Measurements from ENCODE around the gene SERGEF.

SERGEF gene

DNA sequence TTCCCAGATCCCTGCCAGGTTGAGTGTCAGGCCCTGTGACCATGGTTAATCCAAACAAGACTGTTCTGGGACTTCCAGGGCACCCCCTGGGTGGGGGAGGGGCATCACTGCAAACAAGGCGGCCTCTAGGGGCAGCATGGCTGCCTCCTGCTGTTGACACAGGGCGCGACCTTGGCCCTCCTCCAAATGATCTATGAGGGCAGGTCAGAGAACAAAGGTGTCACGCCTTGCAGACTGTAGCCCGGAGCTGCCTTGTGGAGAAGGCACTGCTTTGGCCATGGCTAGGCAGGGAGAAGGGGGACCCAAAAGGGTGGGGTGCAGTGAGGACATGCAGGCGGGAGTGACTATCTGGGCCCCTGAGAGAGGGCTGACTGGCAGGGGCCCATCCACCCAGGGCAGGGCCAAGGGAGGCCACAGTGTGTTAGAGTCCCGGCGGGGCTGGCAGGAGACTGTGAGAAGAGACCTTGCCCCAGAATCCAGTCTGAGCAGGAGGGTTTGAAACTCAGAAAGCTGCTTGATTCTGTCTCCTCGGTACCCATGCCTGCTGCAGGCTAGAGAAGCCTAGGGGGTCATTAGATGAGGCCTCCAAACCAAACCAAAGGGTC is 242.7 kb downstream of the SERGEF start:
- DNase-seq (ENCODE audit: low spot score): peak; percentile 62

DNA sequence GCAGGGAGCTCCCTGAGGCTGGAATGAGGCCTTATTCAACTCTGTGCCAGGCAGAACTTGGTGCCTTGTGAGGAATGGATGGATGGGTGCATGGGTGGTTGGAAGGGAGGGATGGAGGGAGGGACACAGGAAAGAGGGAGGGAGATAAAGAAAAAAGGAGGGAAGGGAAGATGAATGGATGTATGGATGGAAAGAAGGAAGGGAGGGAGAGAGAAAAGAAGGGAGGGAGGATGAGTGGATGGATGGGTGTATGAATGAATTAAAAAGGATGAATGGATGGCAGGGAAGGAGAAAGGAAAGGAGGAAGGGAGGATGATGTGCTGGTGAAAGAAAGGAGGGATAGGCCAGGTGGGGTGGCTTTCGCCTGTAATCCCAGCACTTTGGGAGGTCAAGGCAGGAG is 243.6 kb downstream of the SERGEF start:
- no peak for DNase-seq (ENCODE audit: low spot score)

DNA sequence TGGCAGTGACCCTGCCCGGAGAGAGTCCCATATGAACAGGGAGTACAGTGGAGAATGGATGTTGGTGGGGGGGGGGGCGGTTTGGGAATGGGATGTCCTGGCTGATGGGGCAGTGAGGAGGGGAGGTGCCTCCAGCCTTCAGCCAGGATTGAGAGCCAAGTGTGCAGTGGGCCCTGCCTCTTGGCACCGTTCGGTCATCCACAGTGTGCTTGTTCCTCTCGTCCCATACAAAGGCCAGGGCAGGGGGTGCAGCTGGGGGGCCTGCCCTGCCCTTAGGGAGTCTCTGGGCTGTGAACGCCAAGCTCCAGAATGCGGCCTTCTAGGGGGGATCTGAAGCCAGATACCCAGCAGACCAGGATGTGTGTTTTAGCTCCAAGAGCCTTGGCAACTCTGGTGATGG is 244.3 kb downstream of the SERGEF start:
- no peak for DNase-seq (ENCODE audit: low spot score)

DNA sequence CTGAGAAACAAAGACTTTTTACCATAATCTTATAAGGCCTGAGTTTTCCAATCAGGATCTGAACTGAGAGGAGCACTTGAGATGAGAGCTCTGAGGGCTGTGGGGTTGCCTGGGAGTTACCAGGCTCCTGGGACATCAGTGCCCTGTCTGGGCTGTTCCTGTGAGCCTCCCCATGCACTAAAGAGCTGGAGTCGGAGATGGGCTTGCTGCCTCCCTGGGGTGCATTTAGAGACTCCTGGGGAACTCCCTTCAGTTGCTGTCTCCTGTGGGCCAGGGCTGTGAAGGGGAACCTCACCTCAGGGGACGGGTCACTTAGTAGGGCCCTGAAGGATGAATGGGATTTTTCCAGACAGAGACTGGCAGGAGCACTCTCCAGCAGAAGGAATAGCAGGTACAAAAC is 244.9 kb downstream of the SERGEF start:
- no peak for DNase-seq (ENCODE audit: low spot score)

DNA sequence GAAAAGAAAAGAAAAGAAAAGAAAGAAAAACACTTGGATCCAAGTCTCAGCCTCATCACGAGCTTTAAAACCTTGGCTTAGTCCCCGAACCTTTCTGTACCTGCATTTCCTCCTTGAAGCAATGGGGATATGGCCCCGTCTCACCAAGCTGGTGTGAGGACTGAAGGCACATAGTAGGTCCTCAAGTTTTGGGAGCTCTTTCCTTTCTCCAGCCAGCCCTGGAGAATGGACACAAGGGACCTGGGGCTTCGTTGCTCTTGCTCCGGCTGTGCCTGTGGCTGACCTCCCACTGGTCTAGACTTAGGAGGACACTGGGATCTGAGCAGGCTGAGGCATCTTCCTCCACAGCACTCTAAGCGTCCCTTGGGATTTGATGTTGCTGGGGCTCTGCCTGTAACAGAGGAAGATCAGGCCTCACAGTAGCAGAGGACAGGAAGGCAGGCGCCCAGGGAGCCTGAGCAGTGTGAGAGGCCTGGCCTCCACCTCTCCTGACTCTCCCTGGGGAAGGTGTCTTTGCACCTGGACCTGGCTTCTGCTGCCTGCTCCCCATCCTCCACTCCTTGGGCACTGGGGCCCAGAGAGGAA is 245.5 kb downstream of the SERGEF start:
- DNase-seq (ENCODE audit: low spot score): no peak

DNA sequence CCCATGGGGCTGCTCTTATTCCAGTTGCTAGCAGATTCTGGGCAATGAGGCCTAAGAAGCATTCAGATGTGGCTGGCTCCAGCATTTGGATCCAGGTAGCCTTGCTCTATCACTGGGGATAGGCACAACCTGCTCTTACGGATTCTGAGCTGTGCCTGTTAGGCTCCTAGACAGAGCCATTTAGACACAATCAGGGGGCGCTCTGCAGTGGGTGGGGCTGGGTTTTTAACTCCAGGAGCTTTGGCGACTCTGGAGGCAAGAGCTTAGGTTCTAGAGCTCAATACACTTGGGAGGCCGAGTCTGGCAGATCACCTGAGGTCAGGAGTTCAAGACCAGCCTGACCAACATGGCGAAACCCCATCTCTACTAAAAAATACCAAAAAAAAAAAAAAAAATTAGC is 246.3 kb downstream of the SERGEF start:
- peak; percentile 37 for DNase-seq (ENCODE audit: low spot score)

DNA sequence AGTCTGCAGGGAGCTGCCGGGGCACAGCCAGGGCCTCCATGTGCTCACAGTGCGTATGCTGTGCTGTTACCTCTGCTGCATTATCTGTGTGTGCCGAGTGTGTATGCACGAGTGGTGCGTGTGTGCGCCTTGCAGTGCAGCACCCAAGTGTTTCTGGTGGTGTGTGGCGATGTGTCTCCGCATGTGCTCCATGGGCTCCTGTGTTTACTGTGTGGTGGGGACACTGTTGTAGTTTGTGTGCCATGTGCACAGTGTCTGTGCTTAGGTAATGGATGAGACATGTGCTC is 246.8 kb downstream of the SERGEF start:
- DNase-seq (ENCODE audit: low spot score): no peak

DNA sequence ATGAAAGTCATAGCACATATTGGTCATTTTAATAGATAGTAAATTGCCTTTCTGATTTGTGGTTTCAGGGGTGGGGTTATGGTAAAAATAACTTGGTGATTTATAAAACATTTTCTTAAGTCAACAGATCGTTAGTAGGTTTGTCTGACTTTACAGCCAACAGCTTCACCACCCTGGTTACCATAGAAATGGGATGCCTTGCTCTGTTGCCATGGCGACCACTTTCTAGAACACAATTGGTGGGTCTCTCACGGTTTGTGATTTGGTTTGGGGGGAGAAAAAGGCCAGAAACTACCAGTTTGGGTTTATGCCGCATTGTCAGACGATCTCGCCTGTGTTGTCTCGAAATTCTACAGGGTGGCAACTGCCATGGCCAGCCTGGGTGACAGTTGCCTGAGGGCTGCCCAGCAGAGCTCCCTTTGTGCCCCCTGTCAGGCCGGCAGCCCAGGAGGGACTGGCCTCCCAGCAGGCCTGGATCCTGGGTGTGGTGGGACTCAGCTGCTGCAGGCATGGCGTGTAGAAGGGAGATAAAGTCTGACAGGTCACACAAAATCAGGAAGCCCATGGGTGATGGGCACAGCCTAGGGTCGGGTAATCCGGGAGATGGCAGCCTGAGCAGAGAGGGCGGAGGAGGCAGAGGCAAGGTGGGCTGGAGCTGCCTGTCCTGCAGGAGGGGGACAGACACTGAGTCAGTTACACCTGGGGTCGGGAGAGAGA is 247.3 kb downstream of the SERGEF start:
- peak; percentile 67 for DNase-seq (ENCODE audit: low spot score)

DNA sequence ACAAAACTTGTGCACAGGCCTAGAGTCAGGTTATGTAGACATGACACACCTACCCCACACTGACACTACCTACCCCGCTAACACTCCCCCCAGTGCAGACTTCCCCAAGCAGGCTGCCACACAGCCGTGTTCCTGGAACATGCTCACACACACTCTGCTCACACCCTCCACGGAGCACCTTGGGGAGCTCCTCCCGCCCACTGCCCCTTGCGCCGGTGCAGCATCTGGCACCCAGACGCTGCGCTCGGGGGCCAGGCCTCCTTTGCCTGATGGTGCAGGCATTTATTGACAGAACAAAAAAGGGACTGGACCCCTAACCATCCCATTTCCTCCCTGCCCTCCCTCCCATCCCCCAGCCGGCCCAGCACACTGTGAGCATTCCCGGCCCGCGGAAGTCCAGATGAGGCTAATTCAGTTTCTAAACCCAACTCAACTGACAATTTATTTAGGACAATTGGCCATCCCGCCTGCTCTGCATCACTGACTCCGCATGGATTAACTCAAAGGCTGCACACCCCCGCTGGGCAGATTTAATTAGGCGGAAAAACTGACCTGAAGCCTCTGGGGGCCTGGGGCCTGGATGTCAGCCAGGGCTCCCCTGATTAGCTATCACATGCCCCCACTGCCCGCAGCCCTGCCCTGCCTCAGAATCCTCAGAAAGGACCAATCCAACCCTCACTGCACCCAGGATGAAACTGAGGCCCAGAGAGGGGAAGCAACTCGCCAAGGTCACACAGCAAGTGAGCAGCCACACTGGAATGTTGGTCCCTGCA is 248.2 kb downstream of the SERGEF start:
- DNase-seq (ENCODE audit: low spot score): no peak

DNA sequence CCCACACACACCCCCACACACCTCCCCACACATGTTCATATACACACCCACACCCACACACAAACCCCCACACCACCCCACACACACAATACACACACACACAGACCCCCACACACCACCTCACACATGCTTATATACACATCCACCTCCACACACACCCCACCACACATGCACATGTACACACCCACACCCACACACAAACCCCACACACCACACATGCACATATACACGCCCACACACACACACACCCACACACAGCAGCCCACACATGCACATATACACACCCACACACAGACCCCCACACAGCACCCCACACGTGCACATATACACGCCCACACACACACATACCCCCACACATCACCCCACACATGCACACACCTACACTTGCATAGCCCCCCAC is 249.1 kb downstream of the SERGEF start:
- DNase-seq (ENCODE audit: low spot score): no peak

DNA sequence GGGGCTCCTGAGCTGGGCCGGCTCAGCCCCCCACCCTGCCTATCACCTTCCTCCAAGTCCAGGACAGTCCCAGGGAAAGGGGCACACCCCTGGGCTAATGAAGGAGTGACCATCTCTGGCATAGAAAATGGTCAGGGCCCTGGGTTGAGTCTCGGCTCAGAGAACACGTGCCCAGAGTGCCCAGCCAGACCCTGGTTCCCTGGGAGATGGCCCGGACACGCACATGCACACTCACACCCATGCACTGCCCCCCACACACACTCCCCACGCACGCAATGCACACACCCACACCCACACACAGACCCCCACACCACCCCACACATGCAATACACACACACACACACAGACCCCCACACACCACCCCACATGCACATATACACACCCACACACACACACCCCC is 249.6 kb downstream of the SERGEF start:
- no peak for DNase-seq (ENCODE audit: low spot score)

DNA sequence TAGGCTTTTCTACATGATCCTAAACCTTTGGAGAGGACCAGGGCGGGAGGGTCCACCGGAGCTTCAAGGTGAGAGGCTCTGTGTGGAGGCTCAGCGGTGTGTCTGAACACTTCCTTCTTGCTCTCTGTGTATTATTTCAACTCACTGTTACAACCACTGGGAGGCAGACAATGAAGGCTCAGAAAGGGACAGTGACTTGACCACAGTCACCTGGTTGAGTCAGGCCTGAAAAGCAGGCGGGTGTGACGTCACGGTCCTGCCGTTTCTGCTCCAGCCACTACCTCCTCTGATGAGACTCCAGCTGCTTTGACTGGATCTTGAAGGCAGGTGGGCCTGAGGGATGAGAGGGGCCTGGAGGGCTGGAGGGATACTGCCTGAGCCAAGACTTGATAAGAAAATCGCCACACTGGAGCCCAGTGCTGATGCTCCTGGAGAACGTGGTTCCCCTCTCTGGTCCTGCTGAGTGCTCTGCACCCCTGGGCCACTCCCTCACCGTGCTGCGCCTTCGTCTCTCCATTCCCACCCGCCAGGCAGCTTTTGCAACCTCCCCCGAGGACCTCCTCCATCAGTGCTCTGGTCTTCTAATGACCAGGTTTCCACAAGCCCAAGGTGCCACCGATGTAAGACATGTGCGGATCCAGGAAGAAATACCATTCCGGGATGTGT is 250.4 kb downstream of the SERGEF start:
- DNase-seq (ENCODE audit: low spot score): no peak

DNA sequence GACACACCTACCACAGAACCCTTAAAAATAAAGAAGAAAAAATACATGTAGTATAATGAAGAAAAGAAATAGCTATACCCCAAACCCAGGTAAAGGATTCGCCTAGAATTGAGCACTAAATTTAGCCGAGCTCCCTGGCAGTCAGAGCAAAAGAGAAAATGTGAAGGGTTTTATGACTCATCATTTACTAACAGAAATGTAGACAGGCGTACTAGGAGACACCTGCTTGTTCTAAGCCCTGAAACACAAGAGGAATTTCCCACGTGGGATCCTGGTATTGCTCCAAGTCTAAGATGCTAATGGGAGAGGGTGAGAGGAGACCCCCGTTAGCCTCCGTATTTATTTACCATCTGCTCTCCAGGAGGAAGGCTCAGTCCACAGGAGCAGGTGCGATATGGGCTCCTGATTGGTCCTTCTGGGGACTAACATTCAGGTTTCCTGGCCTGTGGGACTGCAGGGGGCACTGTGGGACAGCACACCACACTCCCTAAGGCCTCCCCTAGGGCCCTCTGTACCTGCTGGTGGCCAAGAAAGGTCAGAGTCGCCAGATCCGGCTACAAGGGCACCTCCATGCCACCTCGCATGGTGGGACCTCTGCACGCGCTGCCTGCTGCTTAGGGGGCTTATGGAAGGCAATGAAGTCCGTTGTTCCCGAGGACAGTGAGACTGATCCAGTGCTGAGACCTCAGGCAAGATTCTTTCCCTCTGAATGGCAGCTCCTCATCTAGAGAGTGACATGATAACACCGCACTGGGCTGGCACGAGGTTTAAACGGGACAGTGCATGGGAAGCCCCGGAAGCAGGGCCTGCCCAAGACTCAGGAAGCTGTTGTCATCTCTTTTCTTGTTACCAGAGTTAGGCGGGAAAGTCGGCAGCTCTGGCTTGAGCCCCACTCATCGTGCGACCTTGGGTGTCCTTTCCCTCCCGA is 252.5 kb downstream of the SERGEF start:
- DNase-seq (ENCODE audit: low spot score): peak; percentile 88

DNA sequence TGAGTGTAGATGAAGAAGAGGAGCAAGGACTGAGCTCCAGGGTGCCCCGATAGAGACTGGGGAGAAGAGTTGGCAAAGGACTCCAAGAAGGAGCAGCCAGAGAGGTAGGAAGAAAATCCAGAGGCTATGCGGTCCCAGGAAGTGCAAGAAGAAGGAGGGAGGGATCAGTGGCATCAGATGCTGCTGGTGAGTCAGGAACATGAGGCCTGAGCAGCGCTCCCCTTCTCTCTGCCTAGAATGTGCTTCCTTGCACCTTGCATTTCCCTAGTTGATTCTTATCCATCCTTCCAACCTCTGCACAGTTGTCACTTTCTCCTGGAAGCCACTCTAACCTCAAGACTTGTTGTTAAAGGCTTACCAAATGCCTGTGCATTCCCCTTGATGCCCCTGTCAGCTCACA is 257.0 kb downstream of the SERGEF start:
- DNase-seq (ENCODE audit: low spot score): no peak

DNA sequence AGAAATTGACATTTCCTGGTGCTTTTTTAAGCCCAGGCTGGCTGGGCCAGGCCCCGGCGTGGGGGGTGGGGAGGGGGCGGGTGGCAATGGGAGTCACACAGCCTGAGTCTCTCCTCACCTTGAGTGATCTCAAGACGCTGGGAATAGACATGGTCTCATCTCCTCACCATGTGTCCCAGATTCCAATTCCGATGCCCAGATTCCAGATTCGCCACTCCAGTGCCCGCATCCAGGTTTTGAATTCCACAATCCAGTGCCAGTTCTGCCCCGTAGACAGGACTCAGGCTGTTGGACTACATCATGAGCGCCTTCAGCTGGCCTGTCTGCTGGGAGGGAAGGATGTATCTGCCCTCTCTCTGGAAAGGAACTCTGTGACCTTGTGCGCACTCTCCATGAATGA is 259.2 kb downstream of the SERGEF start:
- DNase-seq (ENCODE audit: low spot score): no peak

DNA sequence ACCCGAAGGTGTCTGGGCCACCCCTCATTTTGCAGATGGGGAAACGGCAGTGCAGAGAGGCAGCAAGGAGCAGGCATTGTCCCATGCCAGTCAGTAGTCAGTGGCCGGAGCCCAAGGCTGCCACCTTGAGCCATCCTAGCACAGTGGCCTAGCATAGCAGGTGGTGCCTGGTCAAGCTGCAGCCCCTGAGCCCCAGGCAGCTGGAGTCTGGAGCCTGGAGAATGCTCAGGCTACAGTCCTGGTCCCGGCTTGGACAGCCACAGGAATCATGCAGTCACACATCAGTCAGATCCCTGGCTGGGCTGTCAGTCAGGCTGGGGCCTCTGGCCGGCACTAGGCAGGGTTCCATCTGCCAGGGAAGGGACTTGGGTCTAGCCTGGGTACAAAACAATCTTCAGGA is 259.7 kb downstream of the SERGEF start:
- DNase-seq (ENCODE audit: low spot score): no peak

DNA sequence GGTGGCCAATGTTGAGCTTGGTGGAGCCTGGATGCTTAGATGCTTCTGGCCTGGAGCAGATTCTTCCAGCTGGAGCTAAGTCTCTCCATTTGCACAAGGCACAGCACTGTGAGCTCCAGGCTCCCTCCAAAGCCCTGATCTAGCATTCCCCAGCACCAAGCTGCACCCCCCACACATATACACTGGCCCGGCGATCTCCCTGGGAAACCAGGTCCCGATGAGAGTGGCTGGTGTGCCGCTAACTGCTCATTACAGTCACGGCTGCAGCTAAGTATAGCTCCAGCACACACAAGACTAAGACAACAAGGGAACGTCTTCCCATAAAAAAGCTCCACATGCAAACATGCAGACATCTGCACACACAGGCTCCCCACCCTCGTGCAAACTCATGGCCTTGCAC is 260.7 kb downstream of the SERGEF start:
- DNase-seq (ENCODE audit: low spot score): no peak

DNA sequence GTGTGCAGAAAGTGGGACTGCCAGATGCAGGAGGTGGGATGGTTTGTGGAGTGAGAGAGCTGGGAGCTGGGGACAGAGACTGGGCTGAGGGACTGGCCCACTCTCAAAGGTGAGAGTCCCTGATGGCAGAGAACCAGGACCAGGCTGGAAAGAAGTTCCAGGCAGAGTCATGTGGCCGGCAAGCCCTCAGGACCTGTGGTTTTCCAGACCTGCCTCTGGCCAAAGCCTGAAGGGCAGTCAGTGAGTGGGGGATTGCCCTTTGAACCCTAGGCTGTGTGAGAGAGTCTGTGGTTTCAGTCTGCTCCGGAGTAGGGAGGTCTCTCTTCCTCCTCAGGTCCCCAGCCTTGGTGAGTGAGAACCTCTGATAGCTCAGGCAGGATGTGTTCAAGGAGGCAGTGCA is 261.3 kb downstream of the SERGEF start:
- no peak for DNase-seq (ENCODE audit: low spot score)

DNA sequence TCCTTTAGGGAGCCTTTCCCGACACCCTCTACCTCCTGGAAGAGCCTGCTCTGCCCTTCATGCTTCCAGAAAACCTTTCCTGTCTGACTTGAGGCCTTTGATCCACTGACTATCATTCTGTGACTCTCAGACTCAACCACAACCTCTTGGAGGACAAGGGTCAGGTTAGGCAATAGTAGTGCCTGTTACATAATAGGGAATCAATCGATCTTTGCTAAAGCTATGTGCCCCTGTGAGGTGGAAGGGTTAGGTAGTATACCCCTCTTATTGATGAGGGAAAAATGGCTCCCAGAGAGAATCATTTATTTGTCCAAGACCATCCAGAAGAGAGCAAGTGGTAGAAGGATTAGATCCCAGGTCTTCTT is 262.1 kb downstream of the SERGEF start:
- DNase-seq (ENCODE audit: low spot score): no peak

DNA sequence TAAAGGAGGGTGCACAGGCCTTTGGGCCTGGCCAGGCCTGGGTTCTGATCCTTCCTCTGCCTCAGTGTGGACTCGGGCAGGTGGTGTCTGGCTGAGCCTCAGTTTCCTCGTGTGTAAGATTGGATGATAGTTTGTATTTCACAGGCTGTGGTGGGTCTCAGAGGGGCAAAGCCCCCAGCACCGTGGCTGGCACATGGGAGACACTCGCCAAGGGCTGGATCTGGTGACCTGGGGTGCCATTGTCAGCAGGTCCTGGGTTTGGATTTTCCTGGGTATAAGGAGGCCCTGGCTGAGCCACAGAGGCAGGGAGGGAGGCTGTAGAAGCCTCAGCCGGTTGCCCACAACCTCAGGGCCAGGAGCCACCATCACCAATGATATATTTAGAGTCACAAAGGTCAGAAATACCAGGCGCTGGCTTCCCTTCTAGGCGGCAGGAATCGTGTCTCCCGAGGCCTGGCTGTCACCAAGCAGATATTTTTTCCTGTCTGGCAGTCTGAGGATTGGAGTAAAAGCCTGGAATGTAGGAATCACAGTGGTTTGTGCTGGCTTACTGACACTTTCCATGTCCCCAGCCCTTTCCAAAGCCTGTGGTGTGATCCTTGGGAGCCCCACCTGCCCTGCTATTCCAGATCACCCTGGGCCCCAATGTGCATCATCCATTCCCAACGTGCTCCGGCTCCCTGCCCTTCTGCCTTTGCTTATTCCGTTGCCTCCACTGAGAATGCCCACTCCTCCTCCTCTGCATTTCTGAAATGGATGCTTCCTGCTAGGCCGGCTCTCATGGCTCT is 262.6 kb downstream of the SERGEF start:
- no peak for DNase-seq (ENCODE audit: low spot score)

Data from iPS-NIHi11 (cell line).